Osteoblast (primary cell): ENCODE results near the gene CAPN11. TPM values are rescaled to one million over a fixed set of nuclear protein-coding genes. Genes with fewer than 3 reads are reported as not detected.

Experiments
- DNase-seq: peaks from one replicate; pipeline ENCODE4 v3.0.0; 2011; ENCODE audit warnings: low spot score, mixed read lengths; ENCODE audit not compliant: insufficient read length; ENCODE audit errors: missing footprints
- H2AFZ ChIP-seq: 2 replicates; pipeline ENCODE4 v1.6.0; 2011; ENCODE audit warnings: mild to moderate bottlenecking, low read length
- H3K27ac ChIP-seq: 2 replicates; pipeline ENCODE4 v1.5.1; 2011; ENCODE audit warnings: mild to moderate bottlenecking, low read depth, low read length, moderate library complexity
- H3K27me3 ChIP-seq: 2 replicates; pipeline ENCODE4 v1.6.0; 2012; ENCODE audit warnings: mild to moderate bottlenecking, control low read depth, inconsistent platforms, low read length, moderate library complexity; ENCODE audit not compliant: insufficient read depth
- H3K36me3 ChIP-seq: 2 replicates; pipeline ENCODE4 v1.5.1; 2011; ENCODE audit warnings: mild to moderate bottlenecking, low read length, control low read depth, moderate library complexity; ENCODE audit not compliant: insufficient read depth
- H3K4me1 ChIP-seq: 2 replicates; pipeline ENCODE4 v1.5.1; 2011; ENCODE audit warnings: mild to moderate bottlenecking, low read length, control low read depth, moderate library complexity; ENCODE audit not compliant: insufficient read depth
- H3K4me2 ChIP-seq: 2 replicates; pipeline ENCODE4 v1.6.0; 2011; ENCODE audit warnings: mild to moderate bottlenecking, low read length; ENCODE audit not compliant: insufficient read depth
- H3K4me3 ChIP-seq: fragments of 200-600 bp; sonication (generic); 3 replicates; pipeline ENCODE4 v1.5.1; 2012; ENCODE audit warnings: mild to moderate bottlenecking, low read length, inconsistent platforms; ENCODE audit not compliant: insufficient read depth
- H3K79me2 ChIP-seq: 2 replicates; pipeline ENCODE4 v1.6.0; 2012; ENCODE audit warnings: mild to moderate bottlenecking, low read length, control low read depth, inconsistent platforms; ENCODE audit not compliant: insufficient read depth
- H3K9me3 ChIP-seq: 2 replicates; pipeline ENCODE4 v1.5.1; 2011; ENCODE audit warnings: low read depth, low read length, control low read depth
- H4K20me1 ChIP-seq: 2 replicates; pipeline ENCODE4 v1.6.0; 2012; ENCODE audit warnings: mild to moderate bottlenecking, low read length, control low read depth; ENCODE audit not compliant: insufficient read depth
- CTCF ChIP-seq: IDR thresholded peaks from 2 replicates; pipeline ENCODE4 v1.5.1; 2011; ENCODE audit warnings: mild to moderate bottlenecking, low read depth, low read length, moderate library complexity; ENCODE audit errors: extremely low read depth
- total RNA-seq: library from RNA; depleted of rRNA; stranded (reverse); fragments of >200 nt; gene quantifications from 2 replicates; pipeline ENCODE4 v1.2.3, GENCODE V29; 2012

Gene CAPN11
- total RNA-seq, 1 donor = not detected

GRCh38 chr6:44214307-44214706, 55.7 kb downstream of the CAPN11 start:
- no peak overlapping the region for H3K27ac ChIP-seq
- no peaks in the 10 kb centered on the region for H4K20me1 ChIP-seq
- H3K4me3 ChIP-seq = no peak overlapping the region
- H3K36me3 ChIP-seq = no peaks in the 10 kb centered on the region
- no peak overlapping the region for H3K4me2 ChIP-seq
- H3K4me1 ChIP-seq = peaks cover 12% of the 10 kb centered on the region
- no peak for DNase-seq
- no peak for TF ChIP-seq CTCF
- no peaks in the 10 kb centered on the region for H3K27me3 ChIP-seq
- no peaks in the 10 kb centered on the region for H3K9me3 ChIP-seq
- no peak overlapping the region for H2AFZ ChIP-seq
- no peaks in the 10 kb centered on the region for H3K79me2 ChIP-seq

- H3K79me2 ChIP-seq = no peaks in the 10 kb centered on the region
- peak; percentile 73 for DNase-seq
- no peaks in the 10 kb centered on the region for H3K9me3 ChIP-seq
- no peak within 1 kb of the TSS for H3K4me2 ChIP-seq
- peaks cover 21% of the 10 kb centered on the region for H3K4me1 ChIP-seq
- peak within 1 kb of the TSS; percentile 32 for H2AFZ ChIP-seq
- TF ChIP-seq CTCF = no peak
- H4K20me1 ChIP-seq = no peaks in the 10 kb centered on the region
- no peaks in the 10 kb centered on the region for H3K36me3 ChIP-seq
- H3K4me3 ChIP-seq = no peak within 1 kb of the TSS
- no peak within 1 kb of the TSS for H3K27ac ChIP-seq
- H3K27me3 ChIP-seq = no peaks in the 10 kb centered on the region
Measured at GRCh38 chr6:44216677-44217331, 58.2 kb downstream of the CAPN11 start, which contains the start of gene MYMX. MYMX (plus strand) TSS chr6:44216926; CDS start chr6:44217472, 546 bp downstream.

- H3K36me3 ChIP-seq = no peaks in the 10 kb centered on the region
- peak overlapping the region; percentile 32 for H2AFZ ChIP-seq
- no peak overlapping the region for H3K27ac ChIP-seq
- no peak for TF ChIP-seq CTCF
- peaks cover 27% of the 10 kb centered on the region for H3K4me1 ChIP-seq
- H3K79me2 ChIP-seq = no peaks in the 10 kb centered on the region
- no peak overlapping the region for H3K4me3 ChIP-seq
- H4K20me1 ChIP-seq = no peaks in the 10 kb centered on the region
- no peak overlapping the region for H3K4me2 ChIP-seq
- no peaks in the 10 kb centered on the region for H3K27me3 ChIP-seq
- peak; percentile 88 for DNase-seq
- no peaks in the 10 kb centered on the region for H3K9me3 ChIP-seq
Measured at GRCh38 chr6:44217332-44218143, 58.9 kb downstream of the CAPN11 start.
